Neural crest cell (in vitro differentiated cells): Measurements from ENCODE around the gene DLGAP4. TPM values are rescaled to one million over a fixed set of nuclear protein-coding genes. Genes with fewer than 3 reads are reported as not detected.

Source experiments
- DNase-seq: peaks from one replicate; pipeline ENCODE4 v3.0.0; 2021; ENCODE audit warnings: low read depth, mixed read lengths, low spot score
- H3K27ac Mint-ChIP-seq: one replicate; pipeline ENCODE4 v1.8.0; 2021; ENCODE audit warnings: mild to moderate bottlenecking, mixed read lengths; ENCODE audit not compliant: unreplicated experiment
- H3K27me3 Mint-ChIP-seq: 2 replicates; pipeline ENCODE4 v1.8.0; 2021; ENCODE audit warnings: low read depth, mild to moderate bottlenecking, mixed read lengths
- H3K36me3 Mint-ChIP-seq: 2 replicates; pipeline ENCODE4 v1.8.0; 2021; ENCODE audit warnings: low read depth, mild to moderate bottlenecking, mixed read lengths
- H3K4me1 Mint-ChIP-seq: 2 replicates; pipeline ENCODE4 v1.8.0; 2021; ENCODE audit warnings: mixed read lengths
- H3K4me3 Mint-ChIP-seq: one replicate; pipeline ENCODE4 v1.8.0; 2021; ENCODE audit warnings: mild to moderate bottlenecking, mixed read lengths
- H3K9me3 Mint-ChIP-seq: 2 replicates; pipeline ENCODE4 v1.8.0; 2021; ENCODE audit warnings: mixed read lengths
- CTCF ChIP-seq: fragments of 200-600 bp; sonication (generic); conservative IDR thresholded peaks from 2 replicates; pipeline ENCODE4 v1.5.0; 2021; ENCODE audit warnings: antibody characterized with exemption, mild to moderate bottlenecking
- total RNA-seq: library from RNA; stranded (reverse); gene quantifications from 2 replicates; pipeline ENCODE4 v1.2.1, GENCODE V29; 2021

DLGAP4 gene
- total RNA-seq, 1 donor from 2014 or later: 95.6 TPM

- H3K9me3 Mint-ChIP-seq: no peaks in the 10 kb centered on the region
- no peak overlapping the region for H3K4me3 Mint-ChIP-seq
- no peaks in the 10 kb centered on the region for H3K27me3 Mint-ChIP-seq
- H3K36me3 Mint-ChIP-seq: peaks cover 17% of the 10 kb centered on the region
- no peak overlapping the region for H3K27ac Mint-ChIP-seq
- H3K4me1 Mint-ChIP-seq: no peaks in the 10 kb centered on the region
- DNase-seq: no peak
- TF ChIP-seq CTCF: no peak
These were observed 221.4 kb downstream of the DLGAP4 start for GRCh38 chr20:36527331-36528125.

- no peaks in the 10 kb centered on the region for H3K4me1 Mint-ChIP-seq
- TF ChIP-seq CTCF: no peak
- H3K27ac Mint-ChIP-seq: no peak overlapping the region
- H3K27me3 Mint-ChIP-seq: no peaks in the 10 kb centered on the region
- H3K4me3 Mint-ChIP-seq: no peak overlapping the region
- H3K9me3 Mint-ChIP-seq: no peaks in the 10 kb centered on the region
- H3K36me3 Mint-ChIP-seq: peaks cover 17% of the 10 kb centered on the region
- no peak for DNase-seq
These were observed 222.2 kb downstream of the DLGAP4 start for GRCh38 chr20:36528176-36528874.

- H3K4me1 Mint-ChIP-seq: no peaks in the 10 kb centered on the region
These were observed 222.8 kb downstream of the DLGAP4 start for GRCh38 chr20:36528875-36529417.

GRCh38 chr20:36532388-36532787, 226.2 kb downstream of the DLGAP4 start:
- Mint-ChIP-seq H3K27me3 (no peaks in the 10 kb centered on the region), H3K4me3 (no peak overlapping the region), H3K9me3 (no peaks in the 10 kb centered on the region), H3K27ac (no peak overlapping the region), H3K36me3 (peaks cover 10% of the 10 kb centered on the region), H3K4me1 (peaks cover 4% of the 10 kb centered on the region)
- no peak for TF ChIP-seq CTCF
- DNase-seq: no peak

More at GRCh38 chr20:36528875-36529417, 222.8 kb downstream of the DLGAP4 start:
- H3K27ac Mint-ChIP-seq: no peak overlapping the region
- DNase-seq: no peak
- no peaks in the 10 kb centered on the region for H3K9me3 Mint-ChIP-seq
- no peaks in the 10 kb centered on the region for H3K27me3 Mint-ChIP-seq
- no peak for TF ChIP-seq CTCF
- no peak overlapping the region for H3K4me3 Mint-ChIP-seq
- H3K36me3 Mint-ChIP-seq: peaks cover 17% of the 10 kb centered on the region

GRCh38 chr20:36532822-36533221, 226.7 kb downstream of the DLGAP4 start:
- TF ChIP-seq CTCF: no peak
- H3K36me3 Mint-ChIP-seq: peaks cover 8% of the 10 kb centered on the region
- DNase-seq: no peak
- H3K27ac Mint-ChIP-seq: no peak overlapping the region
- H3K4me1 Mint-ChIP-seq: peaks cover 4% of the 10 kb centered on the region
- no peaks in the 10 kb centered on the region for H3K27me3 Mint-ChIP-seq
- no peaks in the 10 kb centered on the region for H3K9me3 Mint-ChIP-seq
- no peak overlapping the region for H3K4me3 Mint-ChIP-seq
